GM04504 (cell line): ENCODE results near the gene TRH.
"Not testable (repeated sequence)": the region's sequence is repeated elsewhere in the genome, so short reads cannot be mapped to it uniquely, and the experiment has no call there.

ENCODE experiments used
- DNase-seq: peaks from one replicate; pipeline ENCODE4 v3.0.0-alpha.2; 2012; ENCODE audit warnings: low read depth

The TRH gene

DNA sequence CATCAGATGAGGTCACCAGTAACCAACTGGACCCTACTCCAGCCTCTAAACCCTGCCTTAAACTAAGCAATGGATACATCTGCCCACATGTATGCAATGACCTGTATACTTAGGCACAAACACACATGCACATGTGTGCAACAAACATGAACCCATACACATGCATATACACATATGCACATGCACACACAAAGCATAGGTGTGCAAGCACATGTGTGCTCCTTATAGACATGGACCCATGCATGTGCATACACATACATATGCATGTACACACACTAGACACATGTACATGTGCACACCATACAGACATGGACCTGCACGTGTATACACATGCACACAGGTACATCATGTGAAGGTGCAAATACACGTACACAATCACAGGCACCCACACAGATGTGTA lies 8.6 kb upstream of the TRH start:
- DNase-seq = no peak

DNA sequence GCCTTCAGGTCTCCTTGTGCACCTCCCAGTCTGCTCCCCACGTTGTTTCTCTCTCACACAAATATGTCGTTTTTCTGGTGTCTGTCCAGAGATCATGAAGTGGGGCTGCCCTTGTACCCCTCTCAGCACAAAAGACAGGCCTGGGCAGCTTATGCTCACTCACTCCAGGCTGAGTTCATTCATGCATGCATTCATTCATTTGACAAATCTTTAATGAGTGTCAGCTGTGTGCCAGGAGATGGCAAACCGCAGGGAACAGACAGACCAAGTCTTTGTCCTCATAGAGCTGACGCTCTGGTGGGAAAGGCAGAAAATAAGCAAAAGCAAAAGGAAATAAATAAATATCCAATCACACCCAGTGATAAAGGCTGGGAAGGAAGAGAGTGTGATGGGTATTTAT lies 7.6 kb upstream of the TRH start:
- DNase-seq = no peak

DNA sequence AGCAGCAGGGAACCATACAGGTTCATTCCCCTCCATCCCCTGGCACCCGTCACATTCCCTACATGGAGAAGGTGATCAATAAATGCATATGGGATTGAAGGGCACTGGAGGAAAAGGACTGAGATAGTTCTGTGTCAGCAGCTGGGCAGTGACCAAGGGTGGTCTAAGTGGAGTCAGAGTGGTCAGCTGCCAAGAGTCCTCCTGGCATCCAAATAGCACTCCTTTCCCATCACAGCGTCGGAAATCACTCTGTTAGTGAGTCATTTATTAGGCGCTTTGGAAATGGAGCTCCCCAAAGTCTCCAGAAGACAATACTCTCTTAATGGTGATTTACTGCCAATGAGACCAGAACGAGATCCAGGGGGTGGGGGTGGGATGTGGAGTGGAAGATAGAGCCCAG lies 6.8 kb upstream of the TRH start:
- no peak for DNase-seq

DNA sequence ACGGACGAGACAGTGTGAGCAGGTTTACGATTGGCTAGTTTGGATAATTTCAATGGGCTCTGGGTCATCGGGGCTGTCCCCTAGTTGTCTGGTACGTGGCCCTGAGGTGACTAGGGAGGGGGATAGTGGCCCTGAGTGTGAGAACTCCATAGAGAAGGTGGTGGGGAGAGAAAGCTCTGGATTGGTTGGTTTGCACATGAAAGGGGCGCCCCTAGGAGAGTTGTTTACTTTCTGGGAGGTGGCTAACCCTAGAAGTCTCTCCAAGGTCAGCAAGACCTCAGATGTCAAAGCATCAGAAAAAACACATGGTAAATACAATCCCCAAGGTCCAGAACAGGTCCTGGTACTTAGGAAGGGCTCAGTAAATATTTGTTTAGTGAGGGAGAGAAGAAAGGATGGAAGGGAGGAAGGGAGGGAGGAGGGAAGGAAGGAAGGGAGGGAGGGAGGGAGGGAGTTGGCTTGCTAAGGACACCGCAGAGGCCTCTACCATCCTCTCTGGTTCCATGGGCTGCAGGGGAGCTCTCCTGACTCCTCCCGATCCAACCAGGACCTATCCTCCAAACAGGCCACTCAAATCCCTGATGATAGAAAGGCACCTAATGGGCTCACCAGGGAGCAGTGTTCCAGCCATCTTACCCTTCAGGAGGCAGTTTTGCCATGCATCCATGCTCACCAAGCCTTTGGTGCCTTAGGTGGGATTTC lies 3.0 kb upstream of the TRH start:
- no peak for DNase-seq

DNA sequence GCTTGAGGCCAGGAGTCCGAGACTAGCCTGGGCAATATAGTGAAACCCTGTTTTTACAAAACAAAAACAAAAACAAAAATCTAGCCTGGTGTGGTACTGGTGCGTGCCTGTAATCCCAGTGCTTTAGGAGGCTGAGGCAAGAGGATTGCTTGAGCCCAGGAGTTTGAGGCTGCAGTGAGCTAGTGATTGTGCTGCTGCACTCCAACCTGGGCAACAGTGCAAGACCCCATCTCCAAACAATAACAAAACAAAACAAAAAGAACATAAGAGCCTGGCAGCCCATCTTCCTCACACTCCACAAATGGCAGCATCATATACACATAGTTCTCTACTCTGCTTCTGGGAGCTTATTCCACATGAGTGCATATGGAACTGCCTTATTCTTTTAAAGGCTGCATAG lies 2.2 kb upstream of the TRH start:
- DNase-seq = no peak

DNA sequence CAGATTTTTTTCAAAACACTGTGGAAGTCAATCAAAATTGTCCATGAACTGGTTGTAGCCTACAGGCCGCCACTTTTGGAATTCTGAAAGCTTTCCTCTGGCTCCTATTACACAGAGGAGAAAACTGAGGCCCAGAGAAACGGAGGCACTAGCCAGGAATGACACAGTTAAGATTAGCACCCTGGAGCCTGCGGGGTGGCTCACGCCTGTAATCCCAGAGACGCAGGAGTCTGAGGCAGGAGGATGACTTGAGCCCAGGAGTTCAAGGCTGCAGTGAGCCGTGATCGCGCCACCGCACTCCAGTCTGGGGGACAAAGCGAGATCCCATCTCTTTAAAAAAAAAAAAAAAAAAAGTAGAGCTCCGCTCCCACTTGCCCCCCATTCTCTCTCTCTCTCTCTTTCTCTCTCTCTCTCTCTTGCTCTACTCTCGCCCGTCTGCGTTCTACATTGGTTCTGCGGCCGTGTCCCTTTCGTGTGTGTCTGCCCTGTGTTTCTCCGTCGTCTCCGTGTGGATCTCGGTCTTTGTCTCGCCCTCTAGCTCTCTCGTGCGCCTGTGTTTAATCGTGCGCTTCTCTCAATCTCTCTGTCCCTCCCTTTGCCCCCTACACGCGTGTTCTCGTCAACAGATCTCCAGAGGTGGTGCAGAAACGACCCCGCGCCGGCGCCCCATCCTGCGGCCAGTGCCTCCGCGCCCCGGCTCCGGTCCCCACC lies 512 bp upstream of the TRH start:
- DNase-seq = no peak

DNA sequence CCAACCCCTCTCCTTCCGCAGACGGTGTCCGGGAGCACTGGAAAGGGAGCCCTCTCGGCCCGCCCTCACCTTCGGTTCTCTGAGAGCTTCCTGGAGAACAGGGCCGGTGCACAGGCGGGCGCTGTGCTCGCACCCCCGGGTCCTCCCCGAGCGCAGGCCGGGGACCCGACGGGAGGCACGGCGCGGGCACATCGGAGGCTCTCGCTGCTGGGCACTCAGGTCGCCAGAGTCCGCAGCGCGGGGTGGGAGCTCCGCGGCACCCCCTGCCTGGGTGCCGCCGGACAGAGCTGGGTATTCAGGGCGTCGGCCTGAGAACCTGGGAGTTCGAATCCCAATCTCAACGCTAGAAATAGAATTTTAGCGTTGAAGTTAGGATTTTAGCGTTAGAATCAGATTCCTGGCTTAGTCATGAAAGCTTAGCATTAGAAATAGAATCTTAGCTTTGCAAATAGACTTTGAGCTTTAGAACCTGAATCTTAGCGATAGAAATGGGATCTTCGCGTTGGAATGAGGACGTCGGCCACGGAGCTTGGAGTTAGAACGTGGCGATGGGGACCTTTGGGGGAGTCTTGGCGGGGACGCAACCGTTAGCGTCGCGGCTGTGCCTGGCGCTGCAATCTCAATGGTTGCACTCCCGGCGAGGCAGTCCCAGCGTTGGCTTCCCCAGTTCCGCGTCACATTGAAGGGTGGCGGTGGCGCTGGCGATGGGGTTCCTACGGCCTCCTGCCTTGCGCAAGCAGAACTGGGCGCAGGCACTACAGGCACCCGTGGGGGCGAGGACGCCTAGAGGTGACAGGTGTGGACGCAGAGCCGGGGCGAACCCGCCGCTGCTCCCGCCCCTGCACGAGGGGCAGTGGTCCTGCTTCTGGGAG lies 549 bp downstream of the TRH start:
- DNase-seq = no peak

DNA sequence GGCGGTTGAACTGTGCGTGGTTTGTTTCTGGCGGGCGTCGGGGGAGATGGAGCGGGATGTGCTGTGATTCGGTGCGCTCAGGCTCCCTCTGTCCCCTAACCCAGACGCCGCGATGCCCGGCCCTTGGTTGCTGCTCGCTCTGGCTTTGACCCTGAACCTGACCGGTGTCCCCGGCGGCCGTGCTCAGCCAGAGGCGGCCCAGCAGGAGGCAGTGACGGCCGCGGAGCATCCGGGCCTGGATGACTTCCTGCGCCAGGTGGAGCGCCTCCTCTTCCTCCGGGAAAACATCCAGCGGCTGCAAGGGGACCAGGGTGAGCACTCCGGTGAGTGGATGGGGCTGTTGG lies 1.2 kb downstream of the TRH start:
- DNase-seq = no peak

DNA sequence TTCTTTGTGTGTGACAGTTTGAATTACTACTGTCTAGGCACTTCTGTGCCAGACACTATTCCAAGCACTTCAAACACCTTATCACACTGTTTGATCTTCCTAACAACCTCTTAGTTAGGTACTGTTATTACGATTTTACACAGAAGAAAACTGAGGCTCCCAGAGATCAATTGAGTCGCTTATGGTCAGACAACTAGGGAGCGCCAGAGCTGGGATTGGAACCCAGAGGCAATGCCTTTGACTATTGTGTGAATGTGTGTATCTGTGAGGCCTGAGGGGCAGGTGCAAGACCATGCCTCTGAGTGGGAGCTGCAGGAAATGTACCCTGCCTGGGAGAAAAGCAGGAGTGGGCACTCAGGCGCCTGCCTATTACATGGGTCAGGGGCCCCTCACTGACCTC lies 1.8 kb downstream of the TRH start:
- DNase-seq = no peak

DNA sequence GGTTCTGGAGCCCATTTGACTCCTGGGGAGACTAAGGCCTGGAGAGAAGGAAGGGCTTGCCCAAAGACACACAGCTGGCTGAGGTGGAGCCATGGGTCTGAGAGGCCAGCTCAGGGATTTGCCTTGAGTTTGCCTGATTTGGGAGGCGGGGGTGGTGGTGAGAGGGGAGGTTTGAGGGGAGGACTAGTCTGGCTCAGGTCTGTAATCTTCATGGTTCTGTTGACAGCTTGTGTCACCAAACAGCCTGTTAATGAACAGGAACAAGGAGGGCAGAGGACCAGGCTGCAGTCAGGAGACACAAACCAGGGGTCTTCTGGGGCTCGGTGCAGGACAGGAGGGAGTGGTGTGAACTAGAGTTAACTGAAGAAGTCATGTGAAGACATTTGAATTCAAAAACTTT lies 3.6 kb downstream of the TRH start:
- no peak for DNase-seq

DNA sequence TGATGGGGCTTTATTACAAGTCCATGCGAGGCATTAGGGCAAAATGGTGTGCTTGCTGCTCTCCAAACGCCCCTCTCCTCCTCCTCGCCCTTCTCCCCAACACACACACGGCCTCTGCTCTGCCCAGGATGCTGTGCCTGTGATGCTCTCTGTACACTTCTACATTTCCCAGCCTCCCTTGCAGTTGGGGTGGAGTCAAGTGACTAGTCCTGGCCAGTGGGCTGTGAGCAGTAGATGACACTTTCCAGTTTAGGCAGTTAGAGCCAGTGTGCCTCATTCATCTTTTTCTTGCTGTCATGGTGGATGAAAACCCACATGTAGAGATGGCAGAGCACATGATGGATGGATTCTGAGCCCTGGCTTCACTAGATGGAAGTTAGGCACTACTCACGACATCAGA lies 5.4 kb downstream of the TRH start:
- DNase-seq = no peak

DNA sequence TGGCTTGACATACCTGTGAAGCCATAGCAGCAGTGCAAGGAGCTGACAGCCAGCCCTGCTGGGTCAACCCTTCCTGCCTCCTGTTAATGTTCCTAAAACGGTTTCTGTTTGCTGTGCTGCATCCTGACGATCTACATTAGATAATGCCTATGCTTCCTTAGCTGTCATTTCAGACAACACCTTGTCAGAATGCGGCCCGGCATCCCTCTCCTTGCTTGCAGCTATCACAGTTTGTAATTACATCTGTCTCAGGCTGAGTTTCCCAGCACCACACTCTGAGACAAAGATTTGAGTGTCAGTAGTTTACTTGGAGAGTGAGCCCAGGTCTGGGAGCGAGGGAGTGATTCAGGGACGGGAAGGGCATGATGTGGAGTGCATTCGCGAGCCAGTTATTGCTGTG lies 9.0 kb downstream of the TRH start:
- no peak for DNase-seq

DNA sequence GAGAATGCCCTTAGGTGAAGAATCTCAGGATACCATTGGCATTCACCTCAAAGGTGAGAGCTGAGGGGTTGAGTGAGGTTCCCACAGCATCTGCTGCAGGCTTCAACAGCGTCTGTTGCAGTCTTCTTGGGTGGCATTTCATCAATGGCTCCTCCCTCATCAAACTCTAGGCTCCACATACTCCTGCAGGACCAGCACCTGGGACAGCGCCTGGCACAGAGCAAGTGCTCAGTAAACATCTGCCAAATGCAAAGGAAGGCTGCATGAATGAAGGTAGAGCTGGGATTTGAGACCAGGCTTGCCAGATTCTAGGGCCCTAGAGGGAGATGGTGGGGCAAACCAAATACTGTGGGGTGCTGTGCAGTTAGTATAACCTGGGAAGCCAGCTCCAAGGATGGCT lies 9.6 kb downstream of the TRH start:
- no peak for DNase-seq

DNA sequence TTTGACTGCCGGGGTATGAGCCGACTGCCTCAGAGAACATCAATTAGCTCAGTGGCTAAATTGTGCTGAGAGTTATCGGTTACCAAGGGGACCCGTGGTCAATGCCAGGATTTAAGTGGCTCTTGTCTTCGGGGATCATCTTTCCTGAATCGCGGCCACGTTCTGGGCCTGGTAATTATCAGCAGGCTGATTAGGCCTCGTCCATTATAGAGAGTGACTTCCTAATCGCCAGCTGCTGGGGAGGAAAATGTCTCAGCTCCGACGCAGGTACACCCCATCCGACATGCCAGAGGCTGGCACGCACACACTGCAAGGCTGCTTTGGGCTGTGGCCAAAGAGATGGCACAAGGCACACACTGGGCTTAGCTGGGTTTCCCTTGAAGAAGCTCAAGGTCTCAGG lies 10.6 kb downstream of the TRH start:
- DNase-seq = no peak

DNA sequence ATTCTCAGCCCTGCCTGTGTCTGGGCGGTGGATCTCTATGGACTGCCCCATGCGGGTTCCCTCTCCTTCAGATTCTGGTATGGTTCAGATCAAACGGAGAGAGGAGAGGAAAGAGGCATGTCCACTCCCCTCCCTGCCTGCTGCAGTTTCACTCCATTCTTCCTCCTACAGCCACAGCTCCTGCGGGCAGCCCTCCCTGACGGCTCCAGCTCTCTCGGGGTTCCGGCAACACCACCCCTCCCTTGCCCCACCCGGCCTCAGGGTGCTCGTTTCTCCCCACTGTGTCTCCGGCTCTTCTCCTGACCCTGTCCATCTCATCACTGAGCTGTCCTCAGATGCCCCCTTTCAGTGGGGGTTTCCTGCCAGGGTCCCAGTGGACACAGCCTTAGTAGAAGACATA lies 13.9 kb downstream of the TRH start:
- no peak for DNase-seq

DNA sequence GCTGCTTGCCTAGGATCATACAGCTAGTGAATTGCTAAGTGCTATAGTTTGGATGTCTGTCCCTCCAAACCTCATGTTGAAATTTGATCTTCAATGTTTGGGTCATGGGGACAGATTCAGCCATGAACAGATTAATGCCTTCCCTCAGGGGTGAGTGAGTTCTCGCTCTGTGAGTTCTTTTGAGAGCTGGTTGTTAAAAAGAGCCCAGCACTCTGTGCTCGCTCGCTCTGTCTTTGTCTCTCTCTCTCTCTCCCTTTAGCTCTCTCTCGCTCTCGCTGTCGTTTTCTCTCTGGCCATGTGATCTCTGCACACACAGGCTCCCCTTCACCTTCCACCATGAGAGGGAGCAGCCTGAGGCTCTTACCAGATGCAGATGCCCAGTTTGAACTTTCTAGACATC lies 14.9 kb downstream of the TRH start:
- DNase-seq = no peak

DNA sequence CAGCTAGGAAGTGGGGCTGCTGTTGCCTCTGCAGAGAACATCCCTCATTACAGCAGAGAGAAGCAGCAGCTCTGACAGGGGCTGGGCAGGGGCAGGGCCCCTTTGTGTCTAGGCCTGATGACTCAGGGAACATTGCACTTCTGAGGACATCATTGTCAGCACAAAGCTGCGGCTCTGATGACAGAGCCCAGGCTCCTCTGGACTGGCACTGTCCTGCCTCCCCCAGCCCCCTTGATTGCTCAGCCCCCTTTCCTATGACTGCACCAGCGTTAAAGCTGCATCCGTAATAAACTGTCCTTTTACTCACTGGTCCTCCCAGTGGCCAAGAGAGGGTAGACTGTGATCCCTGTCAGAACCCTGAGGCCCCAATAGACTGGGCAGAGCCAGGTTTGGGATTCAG lies 18.3 kb downstream of the TRH start:
- DNase-seq = no peak

DNA sequence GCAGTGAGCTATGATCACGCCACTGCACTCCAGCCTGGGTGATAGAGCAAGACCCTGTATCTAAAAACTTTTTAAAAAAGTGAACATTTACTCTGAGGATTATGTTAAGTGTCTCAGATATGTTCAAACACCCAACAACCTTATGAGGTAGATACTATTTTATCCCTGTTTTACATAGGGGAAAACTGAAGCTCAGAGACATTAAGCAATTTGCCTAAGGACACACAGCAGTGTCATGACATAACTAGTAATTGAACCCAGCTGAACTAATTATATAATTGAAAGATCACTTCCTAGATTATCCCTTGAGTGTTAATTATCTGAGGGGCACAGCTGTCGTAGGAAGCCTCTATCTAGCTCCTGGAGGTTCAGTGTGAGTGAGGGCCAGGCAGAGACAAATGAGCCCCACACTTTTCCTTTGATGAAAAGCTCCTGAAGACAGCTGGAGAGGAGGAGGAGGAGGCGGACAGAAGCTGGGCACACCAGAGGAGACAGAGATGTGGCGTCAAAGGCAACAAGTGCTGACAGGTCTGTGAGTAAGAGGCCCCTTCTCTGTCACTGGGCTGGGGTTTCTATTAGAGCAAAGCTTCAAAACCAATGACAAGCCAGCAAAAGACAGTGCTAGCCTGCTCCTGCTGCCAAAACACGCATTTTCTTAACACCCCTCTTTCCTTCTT lies 20.5 kb downstream of the TRH start:
- no peak for DNase-seq

DNA sequence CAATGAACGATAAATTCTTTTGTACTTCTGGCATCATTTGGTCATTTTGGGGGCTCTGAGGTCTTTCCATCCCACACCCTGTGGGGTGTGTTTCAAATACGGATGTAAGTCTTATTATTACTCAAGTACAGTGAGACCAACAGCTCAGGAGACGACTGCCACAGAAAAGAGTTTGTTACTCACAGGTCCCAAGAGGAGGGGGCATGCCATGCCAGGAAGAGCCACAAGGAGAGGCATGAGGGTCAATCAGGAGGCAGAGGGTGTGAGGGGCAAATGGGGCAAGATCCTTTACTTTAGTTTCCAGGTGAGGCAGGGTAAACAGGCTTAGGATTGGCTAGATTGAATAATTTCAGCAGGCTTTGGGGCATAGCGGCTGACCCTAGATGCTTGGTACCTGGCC lies 21.6 kb downstream of the TRH start:
- no peak for DNase-seq

DNA sequence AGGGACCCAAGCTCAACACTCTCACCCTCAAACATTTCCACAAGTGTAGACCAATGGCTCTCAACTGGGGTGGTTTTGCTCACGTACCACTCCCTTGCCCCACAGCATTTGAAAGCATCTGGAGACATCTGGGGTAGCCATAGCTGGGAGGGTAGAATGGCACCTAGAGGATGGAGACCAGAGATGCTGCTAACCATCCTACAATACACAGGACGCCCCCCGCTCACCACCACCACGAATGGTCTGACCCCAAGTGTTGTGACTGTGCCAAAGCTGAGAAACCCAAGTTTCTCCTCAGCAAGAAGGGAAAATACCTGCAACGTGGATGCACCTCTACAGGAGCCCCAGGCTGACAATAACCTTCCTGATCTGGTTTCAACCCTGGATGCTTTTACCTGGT lies 24.7 kb downstream of the TRH start:
- DNase-seq = not testable (repeated sequence)

DNA sequence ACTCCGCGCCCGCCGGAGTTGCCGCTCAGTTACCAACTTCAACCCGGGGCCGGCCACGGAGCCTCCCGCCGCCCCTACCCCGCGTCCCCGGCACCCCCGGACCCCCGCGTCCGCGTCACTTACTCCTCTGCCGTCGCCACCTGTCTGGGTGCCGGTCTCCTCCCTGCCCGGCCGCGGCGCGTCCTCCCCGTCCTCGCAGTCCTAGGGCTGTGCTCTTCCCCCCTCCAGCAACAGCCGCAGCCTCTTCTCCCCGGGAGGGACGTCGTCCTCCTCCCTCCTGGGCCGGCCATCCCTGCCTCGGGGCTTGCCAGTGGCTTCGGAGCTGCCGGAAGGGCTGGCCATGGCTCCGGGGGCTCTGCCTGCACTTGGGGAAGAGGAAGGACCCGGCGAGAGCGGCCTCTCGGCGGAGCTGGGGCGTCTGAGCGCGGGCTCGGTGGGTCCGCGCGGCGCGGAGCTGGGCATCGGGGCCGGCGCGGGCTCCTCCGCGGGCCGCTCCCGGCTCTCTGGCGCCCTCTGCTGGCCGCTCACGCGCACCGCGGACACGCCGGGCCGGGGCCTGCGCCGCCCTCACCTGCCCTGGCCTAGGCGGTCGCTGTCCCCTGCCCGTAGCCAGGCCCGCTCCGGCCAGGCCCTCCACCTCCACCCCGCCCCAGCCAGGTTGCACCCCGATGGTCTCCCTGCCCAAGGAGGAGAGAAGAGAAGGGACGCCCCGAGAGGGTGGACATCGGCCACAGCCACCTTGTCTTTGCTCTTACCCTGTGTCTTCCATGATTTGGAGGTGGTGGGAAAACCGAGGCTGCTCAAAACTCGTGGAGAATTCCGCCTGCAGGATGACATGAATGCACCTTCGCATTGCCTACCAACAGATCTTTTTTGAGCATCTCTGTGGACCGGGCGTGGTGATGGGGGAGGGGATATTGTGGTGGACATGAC lies 28.4 kb downstream of the TRH start:
- not testable (repeated sequence) for DNase-seq

DNA sequence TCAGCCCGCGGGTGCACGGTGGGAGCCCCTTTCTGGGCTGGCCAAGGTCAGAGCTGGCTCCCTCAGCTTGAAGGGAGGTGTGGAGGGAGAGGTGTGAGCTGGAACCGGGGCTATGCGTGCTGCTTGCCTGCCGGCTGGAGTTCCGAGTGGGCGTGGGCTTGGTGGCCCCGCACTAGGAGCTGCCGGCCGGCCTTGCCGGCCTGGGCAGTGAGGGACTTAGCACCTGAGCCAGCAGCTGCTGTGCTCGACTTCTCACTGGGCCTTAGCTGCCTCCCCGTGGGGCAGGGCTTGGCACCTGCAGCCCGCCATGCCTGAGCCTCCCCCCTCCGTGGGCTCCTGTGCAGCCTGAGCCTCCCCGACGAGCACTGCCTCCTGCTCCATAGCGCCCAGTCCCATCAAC lies 36.0 kb downstream of the TRH start:
- DNase-seq = no peak
